ENCODE results near the gene NTRK3.

The NTRK3 gene

DNA sequence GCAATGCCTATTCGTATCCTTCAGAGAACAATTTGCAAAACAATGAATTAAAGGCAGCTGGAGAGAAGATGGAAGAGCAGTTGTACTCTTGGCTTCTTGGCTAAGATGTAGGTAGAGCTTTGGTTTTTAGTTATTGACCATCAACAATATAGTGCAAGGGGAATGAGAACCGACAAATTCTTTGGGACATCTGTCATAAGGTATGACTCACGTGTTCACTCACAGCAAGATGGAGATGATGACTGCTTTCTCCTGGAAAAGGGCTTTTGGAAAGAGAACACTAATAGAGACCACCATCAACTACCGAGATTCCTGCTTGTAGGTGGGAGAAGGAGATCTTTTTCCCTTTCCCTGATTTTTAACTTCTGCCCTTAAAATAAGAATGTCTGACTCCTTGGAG is 234.9 kb downstream of the NTRK3 start:
- no peak for FAIRE-seq

DNA sequence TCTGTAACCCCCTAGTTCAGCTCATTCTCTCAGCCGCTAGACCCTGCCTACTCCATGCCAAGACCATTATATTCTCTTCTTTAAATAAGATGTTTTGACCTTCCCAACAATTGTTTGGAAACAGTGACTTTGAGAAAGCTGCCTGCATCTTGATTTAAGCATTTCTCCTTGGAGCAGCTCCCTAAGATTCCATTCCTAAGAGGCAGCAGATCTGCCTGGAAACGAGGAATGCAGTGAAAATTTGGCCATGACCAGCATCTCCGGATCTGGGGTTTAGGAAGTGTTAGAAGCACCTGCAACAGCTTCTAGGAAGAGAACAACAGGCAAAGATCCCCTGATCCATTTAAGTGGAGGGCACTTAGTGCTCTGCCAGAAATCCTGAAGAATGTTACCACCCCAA is 235.7 kb downstream of the NTRK3 start:
- FAIRE-seq: no peak

DNA sequence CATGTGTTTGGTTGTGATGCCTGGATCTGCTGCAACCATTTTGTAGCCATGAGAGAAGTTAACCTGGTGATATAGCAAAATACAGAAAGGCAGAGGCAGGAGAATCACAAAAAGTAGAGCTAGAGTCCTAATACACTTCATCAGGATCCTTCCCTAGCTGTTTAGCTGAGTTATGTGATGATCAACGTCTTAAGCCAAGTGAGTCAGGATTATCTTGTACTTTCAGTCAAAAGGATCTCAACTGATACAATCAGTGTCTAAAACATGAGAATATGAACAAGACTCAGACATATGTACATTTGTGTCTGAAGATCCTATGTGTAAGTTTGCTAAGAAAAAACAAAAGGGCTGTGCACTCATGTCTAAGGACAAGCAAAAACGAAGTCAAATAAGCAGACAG is 236.9 kb downstream of the NTRK3 start:
- no peak for FAIRE-seq

DNA sequence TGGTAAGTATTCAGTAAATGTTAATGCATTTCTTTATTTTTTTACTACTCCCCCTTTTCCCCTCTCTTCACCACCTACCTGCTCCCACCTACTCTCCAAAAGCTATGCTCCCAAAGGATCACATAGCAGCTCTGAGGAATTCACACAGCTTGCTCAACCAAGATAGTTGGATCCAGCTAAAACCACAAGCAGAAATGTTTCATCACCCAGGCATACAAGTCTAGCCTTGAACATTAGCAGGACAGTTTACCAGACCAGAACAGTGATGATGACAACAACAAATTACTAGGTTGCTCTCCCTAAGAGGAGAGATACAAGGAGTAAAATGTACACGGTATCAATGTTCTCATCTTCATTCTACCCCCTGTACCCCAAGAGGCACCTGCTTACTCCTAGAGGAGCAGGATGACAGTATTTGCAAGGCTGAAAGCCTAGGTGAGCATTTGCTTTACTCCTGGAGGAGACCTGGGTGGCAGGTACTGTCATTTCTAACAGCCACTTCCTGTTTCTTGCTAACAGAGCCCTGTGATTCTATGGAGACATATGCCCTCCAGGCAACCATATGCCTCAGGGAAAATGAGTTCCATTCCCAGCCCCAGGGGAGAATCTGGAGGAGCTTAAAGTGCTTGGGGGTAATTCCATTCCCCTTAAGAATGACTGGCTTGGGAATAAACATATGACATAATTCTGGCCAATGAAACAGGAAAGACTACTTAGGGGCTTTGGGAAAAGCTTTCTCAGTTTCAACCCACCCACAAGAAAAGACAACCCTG is 237.5 kb downstream of the NTRK3 start:
- no peak for FAIRE-seq

DNA sequence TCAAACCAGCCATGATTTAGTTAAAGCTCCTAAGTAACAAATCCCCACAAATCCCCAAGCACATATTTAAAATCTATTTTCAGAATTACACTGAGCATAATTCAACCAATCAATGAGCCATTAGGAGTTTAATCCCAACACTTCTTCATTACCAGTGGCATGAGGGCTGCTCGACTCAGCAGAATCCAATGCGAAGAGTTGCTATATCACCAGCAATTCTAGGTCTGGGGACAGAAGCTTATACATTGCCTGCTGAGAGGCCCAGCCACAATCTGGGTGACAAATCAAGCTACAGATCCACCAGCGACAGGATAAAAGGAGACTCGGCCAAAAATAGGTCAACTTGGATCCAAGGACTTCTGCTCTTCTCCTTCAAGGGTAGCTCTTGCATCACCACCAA is 238.8 kb downstream of the NTRK3 start:
- FAIRE-seq: no peak

DNA sequence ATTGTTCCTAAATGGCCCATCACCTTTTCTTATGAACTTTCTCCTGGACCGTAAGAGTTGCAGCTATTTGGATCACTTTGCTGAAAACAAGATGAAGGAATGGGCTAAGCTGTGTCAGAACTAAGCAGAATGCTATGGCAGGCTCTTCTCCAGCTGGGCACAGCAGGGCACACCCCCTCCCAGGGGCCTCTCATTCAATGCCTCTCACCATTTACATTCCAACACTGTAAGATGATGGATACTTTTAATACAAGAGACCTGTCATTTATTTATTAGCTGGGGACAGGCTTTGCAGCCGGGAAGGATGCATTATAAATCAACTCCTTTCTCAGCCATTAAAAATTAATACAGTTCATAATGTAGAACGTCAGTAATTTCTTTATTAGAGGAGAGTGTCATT is 240.1 kb downstream of the NTRK3 start:
- no peak for FAIRE-seq

DNA sequence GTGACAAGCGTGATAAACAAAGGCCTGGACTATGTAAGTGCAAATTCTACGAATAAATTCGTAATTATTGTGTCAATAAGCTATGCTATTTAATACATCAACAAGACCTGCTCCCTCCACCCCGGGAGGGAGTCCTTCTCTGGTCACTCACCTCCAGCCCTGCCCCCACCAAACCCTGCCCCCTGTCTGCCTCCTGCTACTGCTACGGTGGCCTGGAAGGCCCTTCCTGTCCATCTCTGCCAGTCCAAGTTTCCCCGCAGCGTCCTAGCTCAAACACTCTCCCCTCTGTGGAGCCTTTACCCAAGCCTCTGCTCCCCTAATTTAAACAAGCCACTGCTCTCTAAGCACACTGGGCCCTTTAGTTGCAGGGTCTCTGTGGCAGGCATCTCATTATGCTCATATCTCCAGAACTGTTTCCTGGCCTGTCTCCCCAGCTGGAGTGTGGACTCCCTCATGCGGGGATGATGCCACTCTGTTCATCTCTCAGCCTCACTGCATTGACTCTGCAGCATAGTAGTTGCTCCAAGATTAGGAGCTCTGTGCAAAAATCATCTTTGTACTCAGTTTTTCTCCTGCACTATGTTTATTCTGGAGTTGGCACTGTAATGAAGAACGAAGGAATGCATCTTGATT is 241.2 kb downstream of the NTRK3 start:
- FAIRE-seq: no peak

DNA sequence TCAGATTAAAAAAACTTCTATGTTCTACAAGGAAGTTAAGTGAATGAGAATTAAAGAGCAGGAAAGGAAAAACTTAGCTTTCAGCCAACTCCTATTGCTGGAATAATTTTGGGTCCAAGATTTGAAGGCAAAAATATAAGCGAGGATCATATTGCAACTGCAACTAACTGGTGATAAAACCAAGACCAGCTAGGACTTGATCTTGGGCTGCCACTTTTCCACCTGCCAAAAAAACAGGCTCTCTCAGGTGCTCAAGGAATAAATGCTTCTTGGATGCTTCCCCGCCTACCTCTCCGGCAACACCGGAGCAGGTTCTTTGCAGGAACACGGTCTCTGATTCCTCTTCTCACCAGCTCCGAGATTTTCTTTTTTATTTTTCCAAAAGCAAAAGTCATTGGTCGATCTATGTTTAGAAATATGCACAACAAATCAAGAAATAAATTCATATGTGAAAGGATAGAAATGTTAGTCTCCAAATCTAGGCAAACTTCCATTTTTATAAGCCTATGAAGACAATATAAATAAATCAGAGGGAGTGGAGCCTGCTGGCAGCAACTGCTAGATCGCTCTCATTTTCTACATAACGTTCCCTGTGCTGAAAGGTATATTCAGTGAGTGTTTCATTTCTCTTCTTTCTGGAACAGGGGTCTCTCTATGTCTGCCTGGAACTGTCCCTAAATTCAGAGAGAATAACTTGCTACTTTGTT is 241.9 kb downstream of the NTRK3 start:
- FAIRE-seq: no peak

DNA sequence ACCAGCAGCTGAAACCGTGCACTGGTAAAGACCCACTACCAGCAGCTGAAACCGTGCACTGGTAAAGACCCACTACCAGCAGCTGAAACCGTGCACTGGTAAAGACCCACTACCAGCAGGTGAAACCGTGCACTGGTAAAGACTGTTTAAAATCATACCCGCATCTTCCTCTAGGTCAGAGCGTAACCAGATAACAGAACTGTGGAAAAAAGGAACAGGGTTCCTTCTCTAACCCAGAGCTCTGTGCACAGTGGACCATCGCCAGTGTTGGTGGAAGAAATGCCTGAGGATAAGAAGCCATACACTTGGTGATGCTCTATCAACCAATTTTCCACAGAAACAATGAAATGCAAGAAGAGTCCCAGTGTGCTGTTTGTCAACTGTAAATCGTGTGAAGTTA is 243.4 kb downstream of the NTRK3 start:
- FAIRE-seq: no peak

DNA sequence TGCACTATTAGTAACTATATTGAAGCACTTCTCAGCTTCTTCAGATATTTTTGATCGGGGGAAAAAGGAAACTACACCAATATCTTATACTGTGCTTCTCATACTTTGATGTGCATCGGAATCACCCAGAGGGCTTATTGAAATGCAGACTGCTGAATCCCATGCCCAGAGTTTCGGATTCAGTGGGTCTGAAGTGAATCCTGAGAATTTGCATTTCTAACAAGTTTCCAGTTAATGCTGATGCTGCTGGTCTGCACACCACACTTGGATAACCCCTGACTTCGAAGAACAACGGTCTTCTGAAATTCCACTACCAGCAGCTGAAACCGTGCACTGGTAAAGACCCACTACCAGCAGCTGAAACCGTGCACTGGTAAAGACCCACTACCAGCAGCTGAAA is 243.9 kb downstream of the NTRK3 start:
- FAIRE-seq: no peak

DNA sequence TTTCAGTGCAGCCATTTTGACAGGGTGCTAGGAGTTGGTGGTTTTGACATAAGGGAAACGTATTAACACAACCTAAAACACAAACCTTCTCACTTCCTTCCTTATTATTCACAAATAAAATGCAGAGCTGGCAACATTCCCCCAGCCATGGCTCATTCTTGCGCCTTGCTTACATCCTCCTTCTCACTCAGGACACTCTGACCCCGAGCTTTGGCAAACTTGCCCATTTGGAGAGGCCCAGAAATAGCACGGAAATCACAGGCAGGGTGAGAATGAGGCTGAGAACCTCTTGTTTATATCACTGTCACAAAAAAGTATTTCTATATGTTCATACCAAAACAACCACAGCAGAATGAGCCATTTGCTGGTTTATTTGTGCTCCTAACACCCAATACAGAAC is 244.3 kb downstream of the NTRK3 start:
- FAIRE-seq: no peak

DNA sequence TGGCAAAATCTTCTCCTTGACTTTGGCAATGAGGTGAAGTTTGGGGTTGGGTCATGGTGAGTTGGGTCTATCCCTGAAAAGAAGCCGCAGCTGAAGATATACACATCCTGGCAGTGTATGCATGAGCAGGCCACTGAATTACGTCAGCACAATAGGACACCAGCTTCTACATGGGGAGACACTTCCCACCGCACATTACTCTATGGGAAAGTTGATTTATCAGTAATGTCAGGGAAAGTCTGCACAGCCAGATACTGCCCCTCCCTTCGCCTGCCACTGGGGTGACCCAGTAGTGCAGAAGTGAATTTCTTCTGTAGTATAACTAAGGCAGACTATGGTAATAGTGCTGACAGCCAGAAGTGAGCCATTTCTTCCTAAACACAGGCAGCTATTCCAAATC is 245.0 kb downstream of the NTRK3 start:
- FAIRE-seq: no peak

DNA sequence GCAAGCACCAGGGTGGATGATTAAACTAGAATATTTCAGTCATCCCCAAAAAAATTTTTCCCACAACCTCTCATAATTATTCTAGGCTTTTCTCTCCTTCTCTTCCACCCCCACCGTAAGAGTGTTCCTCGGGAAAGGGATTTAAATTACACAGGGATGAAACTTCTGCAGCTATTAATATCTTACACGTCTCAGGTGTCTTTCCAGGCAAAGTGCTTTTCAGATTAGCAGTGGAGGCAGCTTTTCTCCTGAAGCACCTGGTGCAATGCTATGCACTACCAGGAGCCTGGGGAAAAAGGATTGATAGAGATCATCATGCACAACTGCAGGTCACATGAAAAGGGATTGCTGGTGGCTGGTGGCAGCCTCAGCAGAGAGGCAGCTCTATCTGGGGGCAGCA is 250.4 kb downstream of the NTRK3 start:
- FAIRE-seq: no peak

DNA sequence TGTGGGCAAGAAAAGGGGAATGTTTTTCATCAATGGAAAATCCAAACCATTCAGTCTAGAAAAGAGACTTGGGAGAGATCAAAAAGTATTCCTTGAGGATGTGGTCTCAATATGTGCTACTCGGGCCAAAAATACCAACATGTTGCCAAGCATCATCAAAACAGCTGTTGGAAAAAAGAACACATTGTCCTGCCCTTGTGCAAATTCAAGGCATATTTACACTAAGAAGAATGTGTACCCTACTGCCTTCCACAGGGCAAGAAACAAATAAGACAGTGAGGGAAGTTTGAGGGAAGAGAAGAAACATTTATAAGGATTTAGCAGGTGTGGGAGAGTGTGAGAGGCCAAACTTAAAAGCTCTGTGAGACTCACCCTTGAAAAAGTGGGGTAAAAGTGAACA is 252.1 kb downstream of the NTRK3 start:
- no peak for FAIRE-seq

DNA sequence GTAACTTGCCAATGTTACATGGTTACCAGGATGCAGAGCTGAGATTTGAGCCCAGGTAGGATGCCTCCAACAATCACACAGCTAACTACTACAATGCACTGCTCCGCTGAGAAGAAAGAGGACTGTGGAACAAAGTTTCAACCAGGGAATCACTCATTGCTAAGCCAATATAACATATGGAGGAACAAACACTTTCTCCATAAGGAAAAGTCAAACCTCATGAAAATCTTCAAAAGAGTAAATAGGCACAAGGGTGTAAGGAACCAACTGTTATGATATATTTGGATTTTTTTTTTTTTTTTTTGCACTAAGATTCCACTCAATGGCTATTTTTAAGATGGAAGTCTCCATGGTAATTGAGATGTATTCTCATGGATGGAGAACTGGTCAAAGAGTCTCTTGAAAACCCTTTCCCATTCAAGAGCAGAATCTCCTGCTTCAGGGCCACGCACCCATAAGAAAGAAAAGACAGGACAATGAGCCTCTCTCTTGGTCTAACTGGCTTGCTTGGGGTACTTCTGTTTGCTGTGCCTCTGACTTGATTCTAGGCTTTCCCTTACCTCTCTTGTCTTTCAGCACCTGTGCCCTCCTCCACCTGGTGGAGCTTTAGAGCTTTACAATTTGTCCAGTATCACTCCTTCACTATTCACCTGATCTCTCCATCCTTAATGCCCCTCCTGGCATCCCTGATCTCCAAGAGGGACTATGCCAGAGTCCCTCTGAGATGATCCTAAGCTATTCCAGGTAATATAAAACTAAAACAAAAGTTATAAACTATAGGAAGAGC is 252.8 kb downstream of the NTRK3 start:
- FAIRE-seq: no peak

DNA sequence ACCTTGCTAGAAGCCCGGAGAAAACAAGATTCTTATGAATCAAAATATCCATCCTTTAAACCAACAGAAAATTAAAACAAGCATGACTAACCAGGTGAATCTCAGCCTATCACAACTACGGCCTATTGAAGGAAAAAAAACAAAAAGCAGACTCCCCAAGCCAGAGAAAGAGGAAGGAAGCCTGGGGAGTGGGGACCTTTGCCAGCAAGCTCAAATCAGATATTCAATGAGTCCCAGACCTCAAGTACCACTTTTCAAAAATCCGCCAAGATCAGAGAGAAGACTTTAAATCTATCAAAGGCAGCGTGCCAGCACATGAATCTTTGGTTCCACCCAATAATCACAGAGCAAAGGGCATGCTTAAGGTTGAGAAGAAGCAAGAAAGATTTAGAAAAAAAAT is 253.8 kb downstream of the NTRK3 start:
- no peak for FAIRE-seq

DNA sequence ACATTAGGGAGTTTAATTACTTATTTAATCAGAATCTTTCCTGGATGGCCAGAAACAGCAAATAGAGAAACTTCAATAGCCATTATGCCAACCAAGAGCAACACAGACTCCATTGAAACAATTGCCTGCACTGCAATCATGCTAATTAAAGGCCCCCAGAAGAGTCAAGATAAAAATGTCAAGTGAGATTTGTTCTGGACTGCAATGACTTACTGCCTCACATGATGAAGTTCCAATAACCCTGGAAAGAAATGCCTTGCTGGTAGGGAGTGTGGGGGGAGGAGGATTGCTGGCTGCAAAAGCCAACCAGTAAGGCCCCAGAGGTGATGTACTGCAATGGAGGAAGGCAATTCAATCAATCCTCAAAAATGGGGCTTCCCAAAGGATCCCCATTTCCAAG is 257.9 kb downstream of the NTRK3 start:
- FAIRE-seq: no peak

DNA sequence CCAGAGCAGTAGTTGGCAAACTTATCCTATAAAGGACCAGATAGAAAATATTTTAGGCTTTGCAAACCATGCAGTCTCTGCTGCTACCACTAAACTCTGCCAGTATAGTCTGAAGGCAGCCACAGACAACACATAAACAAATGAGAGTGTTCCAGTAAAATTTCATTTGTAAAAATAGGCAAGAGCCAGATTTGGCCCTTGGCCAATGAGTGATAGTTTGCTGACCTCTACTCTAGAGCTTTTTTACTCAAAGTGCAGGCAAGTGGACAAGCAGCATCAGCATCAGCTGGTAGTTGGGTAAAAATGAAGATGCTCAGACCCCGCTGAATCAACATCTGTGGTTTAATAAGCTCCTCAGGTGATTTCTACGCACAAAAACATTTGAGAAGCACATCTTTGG is 269.8 kb downstream of the NTRK3 start:
- no peak for FAIRE-seq

DNA sequence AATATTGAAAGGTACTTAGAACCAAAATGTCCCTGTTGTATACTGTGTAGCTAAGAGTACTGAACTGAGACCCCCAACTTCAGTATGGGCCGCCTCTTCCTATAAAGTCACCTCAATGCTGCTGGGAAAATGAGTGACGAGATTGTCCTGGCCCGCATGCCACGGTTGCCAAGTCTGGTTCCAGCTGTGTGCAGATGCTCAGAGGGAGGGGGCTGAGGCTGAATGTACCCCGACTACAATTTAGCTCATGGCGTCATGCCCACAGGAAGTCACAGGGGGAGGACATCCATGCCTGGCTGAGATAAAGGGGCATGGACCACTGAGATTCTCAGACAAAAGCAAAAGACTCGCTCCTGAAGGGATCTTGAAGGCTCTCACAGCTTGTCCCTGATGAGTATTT is 271.1 kb downstream of the NTRK3 start:
- FAIRE-seq: no peak

DNA sequence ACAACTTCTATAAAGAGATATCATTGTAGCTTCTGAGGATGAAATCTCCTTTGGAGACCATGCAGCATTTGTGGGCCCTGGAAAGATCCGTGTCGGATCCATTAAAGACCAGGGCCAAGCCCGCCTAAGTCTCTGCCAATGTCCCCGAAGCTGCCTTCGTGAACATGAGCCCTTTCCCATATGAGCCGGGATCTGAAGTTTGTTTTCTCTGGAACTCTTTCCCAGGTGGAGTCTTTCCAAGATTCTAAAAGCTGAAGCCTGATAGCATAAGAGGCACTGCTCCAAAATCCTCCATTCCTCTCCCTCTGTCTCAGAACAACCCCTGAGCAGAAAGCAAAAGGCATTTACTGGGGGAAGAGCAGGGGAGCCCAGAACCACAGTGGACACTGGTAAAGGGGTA is 274.6 kb downstream of the NTRK3 start:
- FAIRE-seq: no peak

DNA sequence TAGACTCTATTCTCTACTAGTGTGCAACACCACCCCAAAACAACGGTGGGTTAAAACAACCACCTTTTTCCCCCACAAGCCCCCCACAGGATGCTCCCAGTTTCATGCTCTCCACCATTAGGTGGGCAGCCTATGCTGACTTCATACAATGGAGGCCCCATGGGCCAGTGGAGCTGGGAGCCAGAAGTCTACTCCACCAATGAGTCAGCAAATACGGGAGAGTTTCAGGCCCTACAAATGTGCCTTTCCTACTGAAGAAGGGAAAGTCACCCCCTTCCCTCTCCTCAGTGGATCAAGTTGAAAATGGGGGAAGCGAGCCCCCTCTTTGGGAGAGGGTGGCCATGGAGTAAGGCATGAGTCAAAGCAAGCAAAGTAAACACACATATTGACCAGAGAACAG is 278.6 kb downstream of the NTRK3 start:
- no peak for FAIRE-seq

DNA sequence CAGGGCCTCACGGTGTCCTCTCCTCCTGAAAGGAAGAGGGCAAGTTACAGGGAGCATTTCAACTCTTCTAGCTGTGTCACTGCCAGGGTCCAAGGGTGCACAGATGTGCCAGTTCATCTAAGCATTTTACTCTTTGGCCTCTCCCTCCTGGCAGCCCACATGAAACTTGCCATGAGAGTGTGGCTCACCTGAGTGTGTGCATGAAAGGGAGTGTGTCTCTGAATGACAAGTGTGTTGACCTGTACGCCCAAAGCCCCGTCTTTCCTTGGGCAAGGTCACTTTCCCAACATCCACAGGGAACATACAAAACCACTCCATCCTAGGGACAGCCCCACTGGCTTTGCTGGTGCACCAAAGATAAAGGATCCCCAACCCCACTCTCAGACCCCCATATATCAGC is 280.0 kb downstream of the NTRK3 start:
- no peak for FAIRE-seq

DNA sequence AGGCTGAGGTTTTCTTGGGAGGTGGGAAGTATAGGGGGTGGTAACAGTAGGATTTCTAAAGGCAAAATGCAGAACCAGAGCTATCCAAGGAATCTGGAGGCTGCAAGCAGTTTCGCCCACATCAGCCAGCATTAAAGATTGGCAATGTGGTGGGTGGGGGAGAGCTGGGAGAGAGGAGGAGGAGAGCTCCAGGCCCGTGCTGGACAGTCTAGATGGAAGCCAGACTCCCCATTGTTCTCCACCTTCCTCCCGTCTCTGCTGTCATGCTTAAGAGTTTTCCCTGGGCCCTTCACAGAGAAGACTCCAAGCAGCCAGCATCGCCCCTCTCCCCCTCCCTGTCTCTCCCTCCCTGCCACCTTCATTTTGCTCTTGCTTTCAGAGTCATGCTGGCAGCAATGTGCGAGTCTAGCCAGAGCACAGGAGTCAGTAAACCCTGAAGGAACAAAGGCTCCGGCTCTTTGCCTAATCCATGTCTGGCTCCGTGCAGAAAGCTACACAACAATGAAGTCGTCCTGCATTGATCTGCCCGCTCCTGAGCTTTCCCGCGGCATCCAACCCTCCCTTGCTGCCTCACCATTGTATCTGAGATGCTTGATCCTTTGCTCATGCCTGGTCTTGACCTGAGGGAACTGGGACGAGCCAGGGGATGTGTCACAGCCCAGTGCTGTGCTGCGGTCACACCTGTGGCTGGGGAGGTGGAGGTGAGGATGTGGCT is 282.9 kb downstream of the NTRK3 start:
- FAIRE-seq: no peak
